ENCODE data around the gene SPEF1. TPM values are rescaled to one million over a fixed set of nuclear protein-coding genes. Genes with fewer than 3 reads are reported as not detected.

The SPEF1 gene
- total and polyA plus RNA-seq, 2 of the 13 experiments (the other 11 are each of a cell fraction or from before 2014, with no cell fraction given): 0.11 to 0.27 TPM

DNA sequence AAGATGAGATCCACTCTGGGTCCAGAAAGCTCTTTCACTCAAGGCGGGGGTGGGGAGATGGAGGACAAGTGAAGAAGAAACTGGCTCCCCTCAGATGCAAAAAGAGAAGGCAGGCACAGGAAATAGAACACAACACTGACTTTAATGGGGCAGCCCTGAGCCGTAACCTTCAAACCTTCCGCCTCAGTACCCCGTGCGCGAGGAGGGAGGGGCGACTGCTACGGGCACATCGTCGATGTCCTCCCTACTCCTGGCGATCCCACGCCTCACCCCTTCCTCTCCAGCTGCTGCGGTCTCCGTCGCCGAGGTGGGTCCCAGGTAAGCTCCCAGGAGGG, 3.9 kb downstream of the SPEF1 start (continued):
- TF ChIP-seq SAFB2 (CRISPR knock-in tag; IDR thresholded peaks at IDR 0.05; ENCODE audit: borderline replicate concordance, low read depth) (no peak), RAD51 (IDR thresholded peaks at IDR 0.05; ENCODE audit: borderline replicate concordance) (no peak), FOXM1 (CRISPR knock-in tag; IDR thresholded peaks at IDR 0.05) (no peak; the same call in 1 of the 2 replicates), GPN1 (CRISPR knock-in tag; IDR thresholded peaks at IDR 0.05; ENCODE audit: borderline replicate concordance) (no peak), ZNF367 (CRISPR knock-in tag; IDR thresholded peaks at IDR 0.05; ENCODE audit: borderline replicate concordance) (no peak), ZNF253 (CRISPR knock-in tag; IDR thresholded peaks at IDR 0.05; ENCODE audit: borderline replicate concordance) (no peak), ZBTB42 (CRISPR knock-in tag; IDR thresholded peaks at IDR 0.05) (no peak), ZNF441 (CRISPR knock-in tag; IDR thresholded peaks at IDR 0.05; ENCODE audit: borderline replicate concordance) (0 out of 2 replicates have a peak, but pooled peaks have one; percentile 1), ZNF225 (CRISPR knock-in tag; IDR thresholded peaks at IDR 0.05) (no peak), SRY (CRISPR knock-in tag; IDR thresholded peaks at IDR 0.05) (no peak), ZFAT (CRISPR knock-in tag; conservative IDR thresholded peaks at IDR 0.05) (no peak), SIN3B (IDR thresholded peaks at IDR 0.05; ENCODE audit: low read length) (no peak), FOXP1 (IDR thresholded peaks at IDR 0.05) (no peak), FOXP1 (CRISPR knock-in tag; IDR thresholded peaks at IDR 0.05) (no peak), JARID2 (CRISPR knock-in tag; IDR thresholded peaks at IDR 0.05; ENCODE audit: insufficient replicate concordance) (no peak)
- TF ChIP-seq, protein P1, sequence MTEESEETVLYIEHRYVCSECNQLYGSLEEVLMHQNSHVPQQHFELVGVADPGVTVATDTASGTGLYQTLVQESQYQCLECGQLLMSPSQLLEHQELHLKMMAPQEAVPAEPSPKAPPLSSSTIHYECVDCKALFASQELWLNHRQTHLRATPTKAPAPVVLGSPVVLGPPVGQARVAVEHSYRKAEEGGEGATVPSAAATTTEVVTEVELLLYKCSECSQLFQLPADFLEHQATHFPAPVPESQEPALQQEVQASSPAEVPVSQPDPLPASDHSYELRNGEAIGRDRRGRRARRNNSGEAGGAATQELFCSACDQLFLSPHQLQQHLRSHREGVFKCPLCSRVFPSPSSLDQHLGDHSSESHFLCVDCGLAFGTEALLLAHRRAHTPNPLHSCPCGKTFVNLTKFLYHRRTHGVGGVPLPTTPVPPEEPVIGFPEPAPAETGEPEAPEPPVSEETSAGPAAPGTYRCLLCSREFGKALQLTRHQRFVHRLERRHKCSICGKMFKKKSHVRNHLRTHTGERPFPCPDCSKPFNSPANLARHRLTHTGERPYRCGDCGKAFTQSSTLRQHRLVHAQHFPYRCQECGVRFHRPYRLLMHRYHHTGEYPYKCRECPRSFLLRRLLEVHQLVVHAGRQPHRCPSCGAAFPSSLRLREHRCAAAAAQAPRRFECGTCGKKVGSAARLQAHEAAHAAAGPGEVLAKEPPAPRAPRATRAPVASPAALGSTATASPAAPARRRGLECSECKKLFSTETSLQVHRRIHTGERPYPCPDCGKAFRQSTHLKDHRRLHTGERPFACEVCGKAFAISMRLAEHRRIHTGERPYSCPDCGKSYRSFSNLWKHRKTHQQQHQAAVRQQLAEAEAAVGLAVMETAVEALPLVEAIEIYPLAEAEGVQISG (CRISPR knock-in tag; IDR thresholded peaks at IDR 0.05): no peak
- TF ChIP-seq, protein P2, sequence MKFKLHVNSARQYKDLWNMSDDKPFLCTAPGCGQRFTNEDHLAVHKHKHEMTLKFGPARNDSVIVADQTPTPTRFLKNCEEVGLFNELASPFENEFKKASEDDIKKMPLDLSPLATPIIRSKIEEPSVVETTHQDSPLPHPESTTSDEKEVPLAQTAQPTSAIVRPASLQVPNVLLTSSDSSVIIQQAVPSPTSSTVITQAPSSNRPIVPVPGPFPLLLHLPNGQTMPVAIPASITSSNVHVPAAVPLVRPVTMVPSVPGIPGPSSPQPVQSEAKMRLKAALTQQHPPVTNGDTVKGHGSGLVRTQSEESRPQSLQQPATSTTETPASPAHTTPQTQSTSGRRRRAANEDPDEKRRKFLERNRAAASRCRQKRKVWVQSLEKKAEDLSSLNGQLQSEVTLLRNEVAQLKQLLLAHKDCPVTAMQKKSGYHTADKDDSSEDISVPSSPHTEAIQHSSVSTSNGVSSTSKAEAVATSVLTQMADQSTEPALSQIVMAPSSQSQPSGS (CRISPR knock-in tag; IDR thresholded peaks at IDR 0.05): no peak
- TF ChIP-seq, protein P3, sequence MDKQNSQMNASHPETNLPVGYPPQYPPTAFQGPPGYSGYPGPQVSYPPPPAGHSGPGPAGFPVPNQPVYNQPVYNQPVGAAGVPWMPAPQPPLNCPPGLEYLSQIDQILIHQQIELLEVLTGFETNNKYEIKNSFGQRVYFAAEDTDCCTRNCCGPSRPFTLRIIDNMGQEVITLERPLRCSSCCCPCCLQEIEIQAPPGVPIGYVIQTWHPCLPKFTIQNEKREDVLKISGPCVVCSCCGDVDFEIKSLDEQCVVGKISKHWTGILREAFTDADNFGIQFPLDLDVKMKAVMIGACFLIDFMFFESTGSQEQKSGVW (CRISPR knock-in tag; IDR thresholded peaks at IDR 0.05; ENCODE audit: borderline replicate concordance): no peak
- TF ChIP-seq, protein P4, sequence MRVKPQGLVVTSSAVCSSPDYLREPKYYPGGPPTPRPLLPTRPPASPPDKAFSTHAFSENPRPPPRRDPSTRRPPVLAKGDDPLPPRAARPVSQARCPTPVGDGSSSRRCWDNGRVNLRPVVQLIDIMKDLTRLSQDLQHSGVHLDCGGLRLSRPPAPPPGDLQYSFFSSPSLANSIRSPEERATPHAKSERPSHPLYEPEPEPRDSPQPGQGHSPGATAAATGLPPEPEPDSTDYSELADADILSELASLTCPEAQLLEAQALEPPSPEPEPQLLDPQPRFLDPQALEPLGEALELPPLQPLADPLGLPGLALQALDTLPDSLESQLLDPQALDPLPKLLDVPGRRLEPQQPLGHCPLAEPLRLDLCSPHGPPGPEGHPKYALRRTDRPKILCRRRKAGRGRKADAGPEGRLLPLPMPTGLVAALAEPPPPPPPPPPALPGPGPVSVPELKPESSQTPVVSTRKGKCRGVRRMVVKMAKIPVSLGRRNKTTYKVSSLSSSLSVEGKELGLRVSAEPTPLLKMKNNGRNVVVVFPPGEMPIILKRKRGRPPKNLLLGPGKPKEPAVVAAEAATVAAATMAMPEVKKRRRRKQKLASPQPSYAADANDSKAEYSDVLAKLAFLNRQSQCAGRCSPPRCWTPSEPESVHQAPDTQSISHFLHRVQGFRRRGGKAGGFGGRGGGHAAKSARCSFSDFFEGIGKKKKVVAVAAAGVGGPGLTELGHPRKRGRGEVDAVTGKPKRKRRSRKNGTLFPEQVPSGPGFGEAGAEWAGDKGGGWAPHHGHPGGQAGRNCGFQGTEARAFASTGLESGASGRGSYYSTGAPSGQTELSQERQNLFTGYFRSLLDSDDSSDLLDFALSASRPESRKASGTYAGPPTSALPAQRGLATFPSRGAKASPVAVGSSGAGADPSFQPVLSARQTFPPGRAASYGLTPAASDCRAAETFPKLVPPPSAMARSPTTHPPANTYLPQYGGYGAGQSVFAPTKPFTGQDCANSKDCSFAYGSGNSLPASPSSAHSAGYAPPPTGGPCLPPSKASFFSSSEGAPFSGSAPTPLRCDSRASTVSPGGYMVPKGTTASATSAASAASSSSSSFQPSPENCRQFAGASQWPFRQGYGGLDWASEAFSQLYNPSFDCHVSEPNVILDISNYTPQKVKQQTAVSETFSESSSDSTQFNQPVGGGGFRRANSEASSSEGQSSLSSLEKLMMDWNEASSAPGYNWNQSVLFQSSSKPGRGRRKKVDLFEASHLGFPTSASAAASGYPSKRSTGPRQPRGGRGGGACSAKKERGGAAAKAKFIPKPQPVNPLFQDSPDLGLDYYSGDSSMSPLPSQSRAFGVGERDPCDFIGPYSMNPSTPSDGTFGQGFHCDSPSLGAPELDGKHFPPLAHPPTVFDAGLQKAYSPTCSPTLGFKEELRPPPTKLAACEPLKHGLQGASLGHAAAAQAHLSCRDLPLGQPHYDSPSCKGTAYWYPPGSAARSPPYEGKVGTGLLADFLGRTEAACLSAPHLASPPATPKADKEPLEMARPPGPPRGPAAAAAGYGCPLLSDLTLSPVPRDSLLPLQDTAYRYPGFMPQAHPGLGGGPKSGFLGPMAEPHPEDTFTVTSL (CRISPR knock-in tag; IDR thresholded peaks at IDR 0.05; ENCODE audit: borderline replicate concordance): no peak
